ENCODE data around the gene PRR23A. TPM values are rescaled to one million over a fixed set of nuclear protein-coding genes. Genes with fewer than 3 reads are reported as not detected.

PRR23A gene
- total and polyA plus RNA-seq, 2 of the 4 experiments (the other 2 are of a cell fraction): not detected

GRCh38 chr3:139037478-139037877, 31.4 kb upstream of the PRR23A start:
- H4K8ac ChIP-seq (ENCODE audit: low read depth in 2 of 2, low read length in 2 of 2): no peak overlapping the region
- no peak overlapping the region for H3K23ac ChIP-seq (ENCODE audit: low read depth, low read length)
- H3K9ac ChIP-seq (ENCODE audit: low read depth, low read length): no peak overlapping the region
- no peak overlapping the region for H3K4me2 ChIP-seq (ENCODE audit: low read depth, low read length)
- no peak overlapping the region for H2BK15ac ChIP-seq (ENCODE audit: low read depth, low read length)
- no peaks in the 10 kb centered on the region for H3K36me3 ChIP-seq (ENCODE audit: control insufficient read depth, insufficient read depth, low read length)
- H3K4me3 ChIP-seq (ENCODE audit: insufficient read depth, low read depth, low read length): no peak overlapping the region
- BruUV-seq (replicated peaks): no TSS peak
- H4K91ac ChIP-seq (ENCODE audit: insufficient read depth, low read depth, low read length): no peak overlapping the region
- no peaks in the 10 kb centered on the region for H3K9me1 ChIP-seq (ENCODE audit: insufficient read depth, low read length)
- CTCF ChIA-PET: no interaction called here
- dilution Hi-C loops (cut with HindIII; ENCODE audit: low sequenced_read_pairs, unreplicated experiment) (no loop called here), in situ Hi-C loops (cut with MboI; ENCODE audit: low sequenced_read_pairs) (no loop called here), intact Hi-C loops (cut with micrococcal nuclease) (no loop called here)
- H2BK20ac ChIP-seq (ENCODE audit: low read depth, low read length): no peak overlapping the region
- no peaks in the 10 kb centered on the region for H3K27me3 ChIP-seq (ENCODE audit: control insufficient read depth, insufficient read depth, low read length)
- H2AK9ac ChIP-seq (replicated peaks; ENCODE audit: low read depth, low read length, poor library complexity): no peak overlapping the region
- WGBS, 2 experiments (ENCODE audit: extremely low coverage in 2 of 2, insufficient read length in 1 of 2): 60% methylated on average over 2 of the region's 6 CpGs; no CpG with 5 or more reads in 1 of the 2 experiments
- no peaks in the 10 kb centered on the region for H3K79me1 ChIP-seq (ENCODE audit: low read depth in 1 of 2, low read length in 2 of 2)
- no peaks in the 10 kb centered on the region for H4K20me1 ChIP-seq (ENCODE audit: insufficient read depth, low read length)
- no peaks in the 10 kb centered on the region for H3K4me1 ChIP-seq (ENCODE audit: control insufficient read depth, insufficient read depth, low read length)
- POLR2A ChIA-PET (ENCODE audit: unreplicated experiment): no interaction called here
- H3K9me3 ChIP-seq (ENCODE audit: control insufficient read depth, insufficient read depth, low read length): no peaks in the 10 kb centered on the region; the same call in 1 of the 2 replicates
- ATAC-seq (ENCODE audit: low read depth) (no peak), DNase-seq (no peak)
- H2AFZ ChIP-seq (replicated peaks; ENCODE audit: low read length, poor library complexity): no peak overlapping the region
- H4K5ac ChIP-seq (ENCODE audit: low read depth, low read length): no peak overlapping the region
- no peak overlapping the region for H2AK5ac ChIP-seq (ENCODE audit: low read depth, low read length)
- H3K4ac ChIP-seq (ENCODE audit: low read depth, low read length): no peak overlapping the region
- H2BK5ac ChIP-seq (ENCODE audit: low read depth, low read length, poor library complexity, severe bottlenecking): no peak overlapping the region
- no peak overlapping the region for H3K27ac ChIP-seq (ENCODE audit: insufficient read depth, low read length)
- H3K56ac ChIP-seq (ENCODE audit: extremely low read depth, insufficient read depth, low read length): no peak overlapping the region
- no peak for TF ChIP-seq CHD1 (IDR thresholded peaks at IDR 0.05; ENCODE audit: low read depth, low read length)
- TF ChIP-seq MAZ (IDR thresholded peaks at IDR 0.05; ENCODE audit: borderline replicate concordance, low read depth, low read length): no peak
- no peak for TF ChIP-seq RFX5 (IDR thresholded peaks at IDR 0.05; ENCODE audit: low read depth, low read length)
- no peak overlapping the region for H2BK120ac ChIP-seq (ENCODE audit: low read depth, low read length)
- no peak overlapping the region for H3K14ac ChIP-seq (replicated peaks; ENCODE audit: low read depth, low read length)
- H3K18ac ChIP-seq (ENCODE audit: low read depth, low read length): no peak overlapping the region
